Heart right ventricle (tissue), 16 donors: Measurements from ENCODE around the gene XPO6. TPM values are rescaled to one million over a fixed set of nuclear protein-coding genes. Genes with fewer than 3 reads are reported as not detected.

Experiments used
- ATAC-seq, 8 donors: fragments of 200-7000 bp; cut with Tn5 transposase; one replicate each; pipeline ENCODE4 v1.9.1; 2020; ENCODE audit warnings: mild to moderate bottlenecking in 8 of 8, moderate library complexity in 8 of 8, moderate number of reproducible peaks in 1 of 8
- DNase-seq, 2 donors: peaks; one replicate each; pipeline ENCODE4 v3.0.0-alpha.2; 2020
- H3K27ac ChIP-seq, 10 donors: fragments of 200-600 bp; sonication (generic) in 2 of 10; one replicate each; pipeline versions ENCODE4 v1.5.0 to v1.8.0; 2020 to 2022; ENCODE audit warnings: mild to moderate bottlenecking in 3 of 10
- H3K27me3 ChIP-seq, 7 donors: fragments of 200-600 bp; one replicate each; pipeline ENCODE4 v1.8.0; 2021 to 2022; ENCODE audit warnings: mild to moderate bottlenecking in 2 of 7
- H3K36me3 ChIP-seq, 9 donors: fragments of 200-600 bp; sonication (generic) in 1 of 9; one replicate each; pipeline versions ENCODE4 v1.5.0 to v1.8.0; 2020 to 2022; ENCODE audit warnings: mild to moderate bottlenecking in 2 of 9
- H3K4me1 ChIP-seq, 9 donors: fragments of 200-600 bp; sonication (generic) in 1 of 9; one replicate each; pipeline versions ENCODE4 v1.5.0 to v1.8.0; 2020 to 2022; ENCODE audit warnings: mild to moderate bottlenecking in 4 of 9
- H3K4me3 ChIP-seq, 10 donors: fragments of 200-600 bp; sonication (generic) in 2 of 10; one replicate each; pipeline versions ENCODE4 v1.5.0 to v1.8.0; 2020 to 2022; ENCODE audit warnings: mild to moderate bottlenecking in 7 of 10, moderate library complexity in 2 of 10
- H3K9me3 ChIP-seq, 11 donors: fragments of 200-600 bp in 10 of 11; sonication (generic) in 2 of 11; one replicate each; pipeline versions ENCODE4 v1.5.0 to v1.8.0; 2013 to 2022; ENCODE audit warnings: mild to moderate bottlenecking in 2 of 11, control low read depth in 1 of 11, moderate library complexity in 1 of 11
- WGBS, 2 donors: extraction: QIAGEN DNeasy Blood & Tissue Kit; methylation state at CpG; one replicate each; pipeline ENCODE4 v1.1.7; 2013; ENCODE audit warnings: inconsistent platforms in 1 of 2; 5-methylcytosine and 5-hydroxymethylcytosine counted together
- intact Hi-C, 10 donors: fragments of 100-400 bp; cut with DNase I; formaldehyde crosslinking; loops; one replicate each; pipeline versions ENCODE4 v1.11.1 to v1.14.2; 2022
- polyA plus RNA-seq, 2 donors: library from polyadenylated mRNA; stranded (reverse); fragments of 200-250 nt; gene quantifications; one replicate each; pipeline ENCODE4 v1.2.3, GENCODE V29; 2013
- total RNA-seq, 10 donors: library from RNA; stranded (reverse); fragmentation: NEBNext Ultra II Directional in 3 of 10; extraction: Animal tissue kit (Norgen Biotek cat#: 25700) in 3 of 10; gene quantifications; one replicate each; pipeline versions ENCODE4 v1.2.1 to v1.2.4, GENCODE V29; 2021 to 2023
- TF ChIP-seq, protein P1 (sequence below), 9 donors: fragments of 200-600 bp; sonication (generic) in 2 of 9; IDR thresholded peaks; one replicate each; pipeline versions ENCODE4 v1.5.0 to v1.8.0; 2021 to 2022; ENCODE audit warnings: antibody characterized with exemption in 9 of 9, mild to moderate bottlenecking in 5 of 9, moderate library complexity in 1 of 9
- donor health status: Arrhythmogenic right ventricular cardiomyopathy.
- donor health status: ischemic (EF 13 %, LVEDD 7.1; RV severe dilation, severe dysfunction).
- donor health status: healthy with polysubstance abuse.
- donor health status: DM: no; HTN: yes; CAD: no.
- donor health status: DM: no; HTN: no; CAD: no.
- donor health status: ischemic (EF 25% LVEDD 6.9; RV normal size, moderate dysfunction).
- donor health status: ischemic (EF 25% LVEDD 5.7; RV mildly dilated, moderate dysfunction).
- donor health status: healthy.
- donor health status: DM: yes; HTN: yes; CAD: no.
- donor health status: Ischemic cardiomyopathy.
- donor health status: ischemic (EF 35%, LVEDD 5.7; RV mildly dilated, moderate dysfunction).
- donor health status: nonischemic (EF 11% LVEDD 7.7; RV severe dilation, severe dysfunction).
- donor health status: DM: yes; HTN: yes; CAD: no.
- donor health status: PGD.
- donor health status: ischemic (EF 29% LVEDD 5.4; RV normal size, mild dysfunction).
- donor health status: nonischemic (EF 23%, LVEDD 6.1; RV moderate dilation, normal function).

XPO6 gene
- total and polyA plus RNA-seq, 12 donors, result 22.1 to 41.8 (median 29.3) TPM

GRCh38 chr16:28219282-28219681 lies 7.5 kb upstream of the XPO6 start:
- no peaks in the 10 kb centered on the region for H3K4me1 ChIP-seq
- H3K9me3 ChIP-seq, result no peaks in the 10 kb centered on the region
- TF ChIP-seq, protein P1, sequence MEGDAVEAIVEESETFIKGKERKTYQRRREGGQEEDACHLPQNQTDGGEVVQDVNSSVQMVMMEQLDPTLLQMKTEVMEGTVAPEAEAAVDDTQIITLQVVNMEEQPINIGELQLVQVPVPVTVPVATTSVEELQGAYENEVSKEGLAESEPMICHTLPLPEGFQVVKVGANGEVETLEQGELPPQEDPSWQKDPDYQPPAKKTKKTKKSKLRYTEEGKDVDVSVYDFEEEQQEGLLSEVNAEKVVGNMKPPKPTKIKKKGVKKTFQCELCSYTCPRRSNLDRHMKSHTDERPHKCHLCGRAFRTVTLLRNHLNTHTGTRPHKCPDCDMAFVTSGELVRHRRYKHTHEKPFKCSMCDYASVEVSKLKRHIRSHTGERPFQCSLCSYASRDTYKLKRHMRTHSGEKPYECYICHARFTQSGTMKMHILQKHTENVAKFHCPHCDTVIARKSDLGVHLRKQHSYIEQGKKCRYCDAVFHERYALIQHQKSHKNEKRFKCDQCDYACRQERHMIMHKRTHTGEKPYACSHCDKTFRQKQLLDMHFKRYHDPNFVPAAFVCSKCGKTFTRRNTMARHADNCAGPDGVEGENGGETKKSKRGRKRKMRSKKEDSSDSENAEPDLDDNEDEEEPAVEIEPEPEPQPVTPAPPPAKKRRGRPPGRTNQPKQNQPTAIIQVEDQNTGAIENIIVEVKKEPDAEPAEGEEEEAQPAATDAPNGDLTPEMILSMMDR (IDR thresholded peaks at IDR 0.05), result no peak
- no peaks in the 10 kb centered on the region for H3K27me3 ChIP-seq
- WGBS, 2 donors, result 74 to 79% methylated on average over 5 of the region's 5 CpGs
- DNase-seq, result no peak
- no peak overlapping the region for H3K4me3 ChIP-seq
- no peaks in the 10 kb centered on the region for H3K36me3 ChIP-seq
- ATAC-seq, result no peak
- intact Hi-C loops, result no loop called here
- H3K27ac ChIP-seq, result no peak overlapping the region

DNA sequence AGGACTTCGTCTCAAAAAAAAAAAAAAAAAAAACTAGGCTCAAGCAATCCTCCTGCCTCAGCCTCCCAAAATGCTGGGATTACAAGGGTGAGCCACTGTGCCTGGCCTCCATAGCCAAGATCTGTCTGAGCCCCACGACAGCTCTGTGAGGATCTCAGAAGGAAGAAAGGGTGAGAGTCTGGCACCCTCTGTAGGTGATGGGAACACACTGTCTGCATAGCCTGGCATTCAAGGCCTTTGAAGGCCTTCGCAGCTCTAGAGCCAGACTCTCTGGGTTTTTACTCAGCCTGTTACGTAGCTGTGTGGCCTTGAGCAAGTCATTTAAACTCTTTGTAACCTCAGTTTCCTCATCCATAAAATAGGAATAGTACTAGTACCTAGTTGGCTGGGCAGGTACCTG lies 6.3 kb upstream of the XPO6 start:
- WGBS, 2 donors, result 69 to 70% methylated on average over 4 of the region's 4 CpGs
- H3K27me3 ChIP-seq, result no peaks in the 10 kb centered on the region
- ATAC-seq (peak in 2 of 8 donors; percentile 70 to 74), DNase-seq (no peak)
- H3K36me3 ChIP-seq, result no peaks in the 10 kb centered on the region
- no peak overlapping the region for H3K27ac ChIP-seq
- TF ChIP-seq, protein P1 (IDR thresholded peaks at IDR 0.05), result peak in 5 of 9 donors; percentile 16 to 59 (median 19)
- intact Hi-C loops, result no loop called here
- no peak overlapping the region for H3K4me3 ChIP-seq
- peaks cover 0 to 1% (median 0%) of the 10 kb centered on the region in 9 donors for H3K4me1 ChIP-seq
- no peaks in the 10 kb centered on the region for H3K9me3 ChIP-seq

DNA sequence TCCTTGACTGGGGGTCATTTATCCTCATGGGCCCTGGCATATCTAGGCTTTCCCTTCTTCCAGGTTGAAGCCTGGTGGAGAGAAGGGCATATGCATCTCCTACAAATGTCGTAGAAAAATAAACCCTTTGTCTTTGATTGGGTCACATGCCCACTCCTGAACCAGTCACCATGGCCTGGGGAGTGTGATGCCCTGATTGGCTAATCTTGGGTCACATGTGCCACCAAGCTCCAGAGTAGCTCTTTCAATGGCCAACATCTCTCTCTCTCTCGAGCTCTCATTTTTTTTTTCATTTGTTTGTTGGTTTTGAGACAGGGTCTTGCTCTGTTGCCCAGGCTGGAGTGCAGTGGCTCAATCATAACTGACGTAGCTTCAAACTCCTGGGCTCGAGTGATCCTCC lies 5.6 kb upstream of the XPO6 start:
- Histone ChIP-seq H3K36me3 (no peaks in the 10 kb centered on the region), H3K27ac (no peak overlapping the region), H3K4me1 (peaks cover 2 to 9% (median 5%) of the 10 kb centered on the region in 9 donors), H3K27me3 (no peaks in the 10 kb centered on the region), H3K9me3 (no peaks in the 10 kb centered on the region), H3K4me3 (no peak overlapping the region)
- no peak for ATAC-seq
- 90 to 92% methylated on average over 4 of the region's 4 CpGs for WGBS, 2 donors
- no peak for DNase-seq
- intact Hi-C loops, result no loop called here
- TF ChIP-seq, protein P1 (IDR thresholded peaks at IDR 0.05), result no peak

GRCh38 chr16:28213396-28213795 lies 1.6 kb upstream of the XPO6 start:
- ATAC-seq (no peak), DNase-seq (no peak)
- intact Hi-C loops, result no loop called here
- H3K27me3 ChIP-seq, result no peaks in the 10 kb centered on the region
- no peaks in the 10 kb centered on the region for H3K9me3 ChIP-seq
- TF ChIP-seq, protein P1 (IDR thresholded peaks at IDR 0.05), result no peak
- H3K4me1 ChIP-seq, result peaks cover 3 to 35% (median 22%) of the 10 kb centered on the region in 9 donors
- WGBS, 2 donors, result 41 to 43% methylated on average over 3 of the region's 3 CpGs
- H3K4me3 ChIP-seq, result no peak overlapping the region
- no peak overlapping the region for H3K27ac ChIP-seq
- peaks cover 0 to 16% (median 0%) of the 10 kb centered on the region in 9 donors for H3K36me3 ChIP-seq
